ENCODE data around the gene F2RL3. TPM values are rescaled to one million over a fixed set of nuclear protein-coding genes. Genes with fewer than 3 reads are reported as not detected.
A peak's percentile ranks its signal among the peaks of the same experiment; 100 is the strongest.

F2RL3 gene
- total and polyA plus RNA-seq, 9 of the 15 experiments (the other 6 are each of a cell fraction or from before 2014, with no cell fraction given) = 1.4 to 27.6 (median 11.9) TPM

- TF ChIP-seq ZNF609 (CRISPR knock-in tag; IDR thresholded peaks at IDR 0.05; ENCODE audit: borderline replicate concordance) (no peak), ZNF57 (CRISPR knock-in tag; IDR thresholded peaks at IDR 0.05) (no peak), NFATC3 (IDR thresholded peaks at IDR 0.05) (no peak), CTBP1 (IDR thresholded peaks at IDR 0.05; ENCODE audit: borderline replicate concordance) (peak; percentile 72; the same call in 1 of the 2 replicates), ZNF282 (CRISPR knock-in tag; IDR thresholded peaks at IDR 0.05) (no peak), MCM2 (IDR thresholded peaks at IDR 0.05; ENCODE audit: low read depth) (no peak), ERF (CRISPR knock-in tag; IDR thresholded peaks at IDR 0.05) (0 out of 2 replicates have a peak, but pooled peaks have one; percentile 17), ZNF174 (CRISPR knock-in tag; IDR thresholded peaks at IDR 0.05) (no peak), NR2C1 (IDR thresholded peaks at IDR 0.05) (no peak), NR2C1 (tag; IDR thresholded peaks at IDR 0.05) (0 out of 2 replicates have a peak, but pooled peaks have one; percentile 35), BMI1 (IDR thresholded peaks at IDR 0.05; ENCODE audit: low read length) (no peak), ZBTB34 (CRISPR knock-in tag; IDR thresholded peaks at IDR 0.05) (no peak; the same call in 1 of the 2 replicates), SAP30 (IDR thresholded peaks at IDR 0.05; ENCODE audit: borderline replicate concordance, insufficient read depth, low read depth, low read length, poor library complexity, severe bottlenecking) (no peak)
- TF ChIP-seq, protein P1, sequence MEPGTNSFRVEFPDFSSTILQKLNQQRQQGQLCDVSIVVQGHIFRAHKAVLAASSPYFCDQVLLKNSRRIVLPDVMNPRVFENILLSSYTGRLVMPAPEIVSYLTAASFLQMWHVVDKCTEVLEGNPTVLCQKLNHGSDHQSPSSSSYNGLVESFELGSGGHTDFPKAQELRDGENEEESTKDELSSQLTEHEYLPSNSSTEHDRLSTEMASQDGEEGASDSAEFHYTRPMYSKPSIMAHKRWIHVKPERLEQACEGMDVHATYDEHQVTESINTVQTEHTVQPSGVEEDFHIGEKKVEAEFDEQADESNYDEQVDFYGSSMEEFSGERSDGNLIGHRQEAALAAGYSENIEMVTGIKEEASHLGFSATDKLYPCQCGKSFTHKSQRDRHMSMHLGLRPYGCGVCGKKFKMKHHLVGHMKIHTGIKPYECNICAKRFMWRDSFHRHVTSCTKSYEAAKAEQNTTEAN (CRISPR knock-in tag; IDR thresholded peaks at IDR 0.05) = no peak
- TF ChIP-seq, protein P2, sequence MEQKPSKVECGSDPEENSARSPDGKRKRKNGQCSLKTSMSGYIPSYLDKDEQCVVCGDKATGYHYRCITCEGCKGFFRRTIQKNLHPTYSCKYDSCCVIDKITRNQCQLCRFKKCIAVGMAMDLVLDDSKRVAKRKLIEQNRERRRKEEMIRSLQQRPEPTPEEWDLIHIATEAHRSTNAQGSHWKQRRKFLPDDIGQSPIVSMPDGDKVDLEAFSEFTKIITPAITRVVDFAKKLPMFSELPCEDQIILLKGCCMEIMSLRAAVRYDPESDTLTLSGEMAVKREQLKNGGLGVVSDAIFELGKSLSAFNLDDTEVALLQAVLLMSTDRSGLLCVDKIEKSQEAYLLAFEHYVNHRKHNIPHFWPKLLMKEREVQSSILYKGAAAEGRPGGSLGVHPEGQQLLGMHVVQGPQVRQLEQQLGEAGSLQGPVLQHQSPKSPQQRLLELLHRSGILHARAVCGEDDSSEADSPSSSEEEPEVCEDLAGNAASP (IDR thresholded peaks at IDR 0.05) = no peak
Observed at GRCh38 chr19:16888629-16889365, at the start of gene F2RL3 (continued).
